ENCODE data around the gene UNC5C.

Gene UNC5C

DNA sequence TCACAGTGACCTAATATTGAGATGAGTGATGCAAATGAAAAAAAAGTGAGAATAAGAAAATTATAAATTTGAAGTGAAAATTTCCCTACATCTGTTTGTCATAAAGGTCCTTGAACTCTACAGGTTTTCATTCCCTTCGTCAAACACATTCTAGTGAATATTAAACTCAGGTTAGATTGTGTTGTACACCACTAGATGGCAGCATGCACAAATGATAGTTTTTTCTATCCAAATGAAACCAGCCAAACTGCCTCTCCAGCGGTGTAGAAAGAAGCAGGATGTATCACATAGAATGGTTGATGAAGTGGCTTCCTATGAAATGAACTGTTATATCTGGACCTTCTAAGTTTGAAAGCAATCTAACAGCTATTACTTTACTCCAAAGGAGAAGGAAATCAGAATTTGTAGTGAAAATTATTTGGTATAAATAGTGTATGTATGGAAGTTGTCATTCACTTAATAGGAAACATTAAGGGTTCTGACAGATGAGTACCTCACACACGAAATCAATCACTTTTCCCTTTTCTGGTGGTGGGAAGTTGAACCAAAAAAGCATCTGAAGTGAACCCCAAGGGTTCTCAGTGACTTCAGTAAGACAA is 382.7 kb downstream of the UNC5C start:
- Histone ChIP-seq H3K27ac (ENCODE audit: poor library complexity, severe bottlenecking) (no peak overlapping the region), H3K36me3 (ENCODE audit: low read depth) (no peaks in the 10 kb centered on the region), H3K4me3 (ENCODE audit: severe bottlenecking) (no peak overlapping the region), H3K9me3 (ENCODE audit: severe bottlenecking) (no peaks in the 10 kb centered on the region), H3K27me3 (ENCODE audit: insufficient read depth, poor library complexity, severe bottlenecking) (no peaks in the 10 kb centered on the region), H3K4me1 (ENCODE audit: insufficient read depth, poor library complexity, severe bottlenecking) (no peaks in the 10 kb centered on the region)
- TF ChIP-seq, protein P1, sequence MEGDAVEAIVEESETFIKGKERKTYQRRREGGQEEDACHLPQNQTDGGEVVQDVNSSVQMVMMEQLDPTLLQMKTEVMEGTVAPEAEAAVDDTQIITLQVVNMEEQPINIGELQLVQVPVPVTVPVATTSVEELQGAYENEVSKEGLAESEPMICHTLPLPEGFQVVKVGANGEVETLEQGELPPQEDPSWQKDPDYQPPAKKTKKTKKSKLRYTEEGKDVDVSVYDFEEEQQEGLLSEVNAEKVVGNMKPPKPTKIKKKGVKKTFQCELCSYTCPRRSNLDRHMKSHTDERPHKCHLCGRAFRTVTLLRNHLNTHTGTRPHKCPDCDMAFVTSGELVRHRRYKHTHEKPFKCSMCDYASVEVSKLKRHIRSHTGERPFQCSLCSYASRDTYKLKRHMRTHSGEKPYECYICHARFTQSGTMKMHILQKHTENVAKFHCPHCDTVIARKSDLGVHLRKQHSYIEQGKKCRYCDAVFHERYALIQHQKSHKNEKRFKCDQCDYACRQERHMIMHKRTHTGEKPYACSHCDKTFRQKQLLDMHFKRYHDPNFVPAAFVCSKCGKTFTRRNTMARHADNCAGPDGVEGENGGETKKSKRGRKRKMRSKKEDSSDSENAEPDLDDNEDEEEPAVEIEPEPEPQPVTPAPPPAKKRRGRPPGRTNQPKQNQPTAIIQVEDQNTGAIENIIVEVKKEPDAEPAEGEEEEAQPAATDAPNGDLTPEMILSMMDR (IDR thresholded peaks at IDR 0.05; ENCODE audit: poor library complexity, severe bottlenecking) = peak; percentile 81
- no peak for DNase-seq (ENCODE audit: low spot score)
- ATAC-seq (ENCODE audit: low read depth) = peak; percentile 86

DNA sequence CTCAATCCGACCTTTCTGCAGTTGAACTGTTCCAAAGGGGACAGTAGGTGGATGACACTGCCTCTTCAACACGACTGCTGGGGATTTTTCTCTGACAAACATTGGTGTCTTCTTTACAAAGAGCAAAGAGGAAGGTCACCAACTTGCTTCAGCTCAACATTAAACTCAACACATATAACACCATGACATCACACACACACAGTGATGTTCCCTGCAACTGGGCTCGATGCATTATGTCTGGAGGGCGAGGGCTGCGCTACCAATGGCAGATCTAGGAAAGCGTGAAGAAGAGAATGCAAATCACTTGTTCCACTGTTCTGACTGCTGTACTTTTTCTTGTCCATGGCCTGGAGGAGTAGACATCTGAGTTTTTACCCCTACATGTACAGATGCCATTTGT is 385.9 kb downstream of the UNC5C start:
- H3K4me1 ChIP-seq (ENCODE audit: insufficient read depth, poor library complexity, severe bottlenecking) = no peaks in the 10 kb centered on the region
- DNase-seq (ENCODE audit: low spot score) (no peak), ATAC-seq (ENCODE audit: low read depth) (no peak)
- no peak overlapping the region for H3K4me3 ChIP-seq (ENCODE audit: severe bottlenecking)
- TF ChIP-seq, protein P1 (IDR thresholded peaks at IDR 0.05; ENCODE audit: poor library complexity, severe bottlenecking) = no peak
- H3K27me3 ChIP-seq (ENCODE audit: insufficient read depth, poor library complexity, severe bottlenecking) = no peaks in the 10 kb centered on the region
- no peaks in the 10 kb centered on the region for H3K9me3 ChIP-seq (ENCODE audit: severe bottlenecking)
- no peaks in the 10 kb centered on the region for H3K36me3 ChIP-seq (ENCODE audit: low read depth)
- H3K27ac ChIP-seq (ENCODE audit: poor library complexity, severe bottlenecking) = no peak overlapping the region

- no peak overlapping the region for H3K27ac ChIP-seq (ENCODE audit: poor library complexity, severe bottlenecking)
- TF ChIP-seq, protein P1 (IDR thresholded peaks at IDR 0.05; ENCODE audit: poor library complexity, severe bottlenecking) = no peak
- no peak for ATAC-seq (ENCODE audit: low read depth)
These were observed 386.8 kb downstream of the UNC5C start for GRCh38 chr4:95161781-95162469.

DNA sequence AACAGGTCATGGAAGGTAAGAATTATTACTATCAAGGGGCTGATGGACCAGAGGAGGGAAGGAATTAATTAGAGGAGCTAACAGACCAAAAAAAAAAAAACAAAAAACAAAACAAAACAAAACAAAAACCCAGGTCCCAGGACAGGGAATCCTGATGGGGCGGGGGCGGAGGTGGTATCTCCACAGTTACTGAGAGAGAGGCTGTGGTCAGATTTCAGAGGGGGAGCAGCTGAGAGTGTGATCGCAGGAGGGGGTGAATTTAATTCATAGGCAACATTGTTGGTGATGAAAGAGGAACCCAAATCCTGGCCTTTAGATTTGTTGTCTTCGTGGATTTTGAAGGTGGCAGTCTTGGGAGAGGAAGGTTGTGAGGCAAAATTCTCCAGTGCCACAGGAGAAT is 389.4 kb downstream of the UNC5C start:
- H3K36me3 ChIP-seq (ENCODE audit: low read depth) = no peaks in the 10 kb centered on the region
- H3K4me3 ChIP-seq (ENCODE audit: severe bottlenecking) = no peak overlapping the region
- ATAC-seq (ENCODE audit: low read depth) = no peak
- DNase-seq (ENCODE audit: low spot score) = no peak
- TF ChIP-seq, protein P1 (IDR thresholded peaks at IDR 0.05; ENCODE audit: poor library complexity, severe bottlenecking) = no peak
- no peaks in the 10 kb centered on the region for H3K4me1 ChIP-seq (ENCODE audit: insufficient read depth, poor library complexity, severe bottlenecking)
- no peaks in the 10 kb centered on the region for H3K27me3 ChIP-seq (ENCODE audit: insufficient read depth, poor library complexity, severe bottlenecking)
- H3K9me3 ChIP-seq (ENCODE audit: severe bottlenecking) = no peaks in the 10 kb centered on the region
- H3K27ac ChIP-seq (ENCODE audit: poor library complexity, severe bottlenecking) = no peak overlapping the region

More at GRCh38 chr4:95161781-95162469, 386.8 kb downstream of the UNC5C start:
- Histone ChIP-seq H3K4me1 (ENCODE audit: insufficient read depth, poor library complexity, severe bottlenecking) (no peaks in the 10 kb centered on the region), H3K9me3 (ENCODE audit: severe bottlenecking) (no peaks in the 10 kb centered on the region), H3K36me3 (ENCODE audit: low read depth) (no peaks in the 10 kb centered on the region), H3K27me3 (ENCODE audit: insufficient read depth, poor library complexity, severe bottlenecking) (no peaks in the 10 kb centered on the region), H3K4me3 (ENCODE audit: severe bottlenecking) (no peak overlapping the region)
- no peak for DNase-seq (ENCODE audit: low spot score)

DNA sequence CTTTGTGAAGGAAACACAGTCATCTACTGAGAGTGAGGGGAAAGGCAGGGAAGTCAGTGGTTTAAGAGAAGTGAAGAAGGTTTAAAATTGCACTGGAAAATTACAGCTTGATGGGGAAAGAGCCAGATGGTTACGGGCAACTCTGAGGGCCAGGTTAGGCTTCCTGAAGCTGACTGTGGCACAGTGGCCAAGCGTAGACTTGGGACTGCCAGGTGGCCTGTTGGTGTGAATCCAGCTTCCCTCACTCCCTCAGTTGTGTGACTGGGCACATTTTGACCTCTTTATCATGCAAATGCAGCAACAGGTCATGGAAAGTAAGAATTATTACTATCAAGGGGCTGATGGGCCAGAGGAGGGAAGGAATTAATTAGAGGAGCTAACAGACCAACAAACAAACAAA is 390.1 kb downstream of the UNC5C start:
- DNase-seq (ENCODE audit: low spot score) = no peak
- H3K9me3 ChIP-seq (ENCODE audit: severe bottlenecking) = no peaks in the 10 kb centered on the region
- no peaks in the 10 kb centered on the region for H3K27me3 ChIP-seq (ENCODE audit: insufficient read depth, poor library complexity, severe bottlenecking)
- TF ChIP-seq, protein P1 (IDR thresholded peaks at IDR 0.05; ENCODE audit: poor library complexity, severe bottlenecking) = no peak
- H3K4me3 ChIP-seq (ENCODE audit: severe bottlenecking) = no peak overlapping the region
- H3K4me1 ChIP-seq (ENCODE audit: insufficient read depth, poor library complexity, severe bottlenecking) = no peaks in the 10 kb centered on the region
- H3K27ac ChIP-seq (ENCODE audit: poor library complexity, severe bottlenecking) = no peak overlapping the region
- H3K36me3 ChIP-seq (ENCODE audit: low read depth) = no peaks in the 10 kb centered on the region
- ATAC-seq (ENCODE audit: low read depth) = no peak
